NCI-H1092 (cell line): ENCODE measurements around the gene MSH6.
A peak's percentile ranks its signal among the peaks of the same experiment; 100 is the strongest.

Experiments
- DNase-seq: peaks from one replicate; lab custom pipeline; 2025; lab: John Stamatoyannopoulos, UW

MSH6 gene

GRCh38 chr2:47782671-47783485 lies at the start of gene MSH6:
Gene MSH6, plus strand, starts transcription at chr2:47783145. Its CDS starts 89 bp downstream, at chr2:47783234.
- DNase-seq: peak; percentile 72

GRCh38 chr2:47735136-47735869 lies 47.6 kb upstream of the MSH6 start:
- DNase-seq: no peak

GRCh38 chr2:47735912-47736311 lies 47.0 kb upstream of the MSH6 start:
- DNase-seq: no peak

- no peak for DNase-seq
Measured at GRCh38 chr2:47737191-47737975, 45.6 kb upstream of the MSH6 start.

- DNase-seq: no peak
Measured at GRCh38 chr2:47738331-47738730, 44.6 kb upstream of the MSH6 start.

GRCh38 chr2:47741101-47741500 lies 41.8 kb upstream of the MSH6 start:
- DNase-seq: no peak

GRCh38 chr2:47741637-47742036 lies 41.3 kb upstream of the MSH6 start:
- no peak for DNase-seq

- no peak for DNase-seq
Measured at GRCh38 chr2:47744074-47744473, 38.9 kb upstream of the MSH6 start.

- no peak for DNase-seq
Measured at GRCh38 chr2:47747878-47748277, 35.1 kb upstream of the MSH6 start.

- no peak for DNase-seq
Measured at GRCh38 chr2:47751856-47752414, 31.0 kb upstream of the MSH6 start.

GRCh38 chr2:47767497-47767844 lies 15.5 kb upstream of the MSH6 start:
- DNase-seq: no peak

- peak; percentile 18 for DNase-seq
Measured at GRCh38 chr2:47767880-47768609, 14.9 kb upstream of the MSH6 start.

GRCh38 chr2:47769318-47769717 lies 13.6 kb upstream of the MSH6 start:
- DNase-seq: no peak

- DNase-seq: peak; percentile 10
Measured at GRCh38 chr2:47771211-47771610, 11.7 kb upstream of the MSH6 start.

- DNase-seq: no peak
Measured at GRCh38 chr2:47772343-47772742, 10.6 kb upstream of the MSH6 start.

- no peak for DNase-seq
Measured at GRCh38 chr2:47774567-47774966, 8.4 kb upstream of the MSH6 start.

- DNase-seq: no peak
Measured at GRCh38 chr2:47777277-47777937, 5.5 kb upstream of the MSH6 start.

GRCh38 chr2:47778698-47779425 lies 4.1 kb upstream of the MSH6 start:
- DNase-seq: no peak

GRCh38 chr2:47779426-47779790 lies 3.5 kb upstream of the MSH6 start:
- no peak for DNase-seq

GRCh38 chr2:47782381-47782670 lies 619 bp upstream of the MSH6 start:
- DNase-seq: no peak
